HepG2 (cell line): ENCODE results near the gene SNPH. TPM values are rescaled to one million over a fixed set of nuclear protein-coding genes. Genes with fewer than 3 reads are reported as not detected.

Experiments
- ATF2 ChIP-seq: sonication (generic); formaldehyde crosslinking; IDR thresholded peaks from 2 replicates; pipeline ENCODE4 v1.4.0; 2020; ENCODE audit warnings: missing genetic modification reagents
- CHCHD3 ChIP-seq: sonication (generic); formaldehyde crosslinking; IDR thresholded peaks from 2 replicates; pipeline ENCODE4 v1.8.0; 2022; ENCODE audit warnings: mild to moderate bottlenecking, missing genetic modification reagents, moderate library complexity
- ETV6 ChIP-seq: sonication (generic); formaldehyde crosslinking; conservative IDR thresholded peaks from 2 replicates; pipeline ENCODE4 v1.4.0; 2020; ENCODE audit warnings: missing genetic modification reagents
- FOXC1 ChIP-seq: sonication (generic); formaldehyde crosslinking; IDR thresholded peaks from 2 replicates; pipeline ENCODE4 v1.8.0; 2022; ENCODE audit warnings: mild to moderate bottlenecking, missing genetic modification reagents, borderline replicate concordance
- GLI4 ChIP-seq: sonication (generic); formaldehyde crosslinking; IDR thresholded peaks from 2 replicates; pipeline ENCODE4 v1.5.1; 2020; ENCODE audit warnings: missing genetic modification reagents, mild to moderate bottlenecking, moderate library complexity, borderline replicate concordance
- HNRNPK ChIP-seq: fragments of 200-400 bp; formaldehyde crosslinking; IDR thresholded peaks from 2 replicates; pipeline ENCODE4 v1.6.1; 2018; ENCODE audit warnings: low read length, low read depth, moderate library complexity, mild to moderate bottlenecking; ENCODE audit not compliant: poor library complexity, severe bottlenecking
- MATR3 ChIP-seq: sonication (generic); formaldehyde crosslinking; IDR thresholded peaks from 2 replicates; pipeline ENCODE4 v1.4.0; 2020; ENCODE audit warnings: missing genetic modification reagents
- MLXIP ChIP-seq: sonication (generic); formaldehyde crosslinking; IDR thresholded peaks from 2 replicates; pipeline ENCODE4 v1.9.0; 2021; ENCODE audit warnings: missing genetic modification reagents, borderline replicate concordance
- NBN ChIP-seq: fragments of 450-650 bp; conservative IDR thresholded peaks from 2 replicates; pipeline ENCODE4 v1.6.1; 2017
- NR0B2 ChIP-seq: sonication (generic); formaldehyde crosslinking; IDR thresholded peaks from 2 replicates; pipeline ENCODE4 v1.4.0; 2020; ENCODE audit warnings: mild to moderate bottlenecking, missing genetic modification reagents
- PHF20 ChIP-seq: sonication (generic); formaldehyde crosslinking; IDR thresholded peaks from 2 replicates; pipeline ENCODE4 v1.5.0; 2020; ENCODE audit warnings: mild to moderate bottlenecking, missing genetic modification reagents
- POLR2AphosphoS2 ChIP-seq: IDR thresholded peaks from 2 replicates; pipeline ENCODE4 v1.6.1; 2011; ENCODE audit warnings: low read depth, low read length, improper control_type of control experiment
- POLR2AphosphoS5 ChIP-seq: IDR thresholded peaks from 2 replicates; pipeline ENCODE4 v1.6.1; 2012; ENCODE audit warnings: low read depth, low read length
- PRMT3 ChIP-seq: sonication (generic); formaldehyde crosslinking; IDR thresholded peaks from 2 replicates; pipeline ENCODE4 v1.8.1; 2022; ENCODE audit warnings: low read depth, mild to moderate bottlenecking, moderate library complexity, missing genetic modification reagents, borderline replicate concordance
- RXRA ChIP-seq: sonication (generic); formaldehyde crosslinking; IDR thresholded peaks from 2 replicates; pipeline ENCODE4 v1.5.1; 2020; ENCODE audit warnings: missing genetic modification reagents
- RXRB ChIP-seq: IDR thresholded peaks from 2 replicates; pipeline ENCODE4 v1.6.1; 2016; ENCODE audit warnings: borderline replicate concordance, missing genetic modification reagents, missing compliant biosample characterization
- SAP130 ChIP-seq: IDR thresholded peaks from 2 replicates; pipeline ENCODE4 v1.6.1; 2016; ENCODE audit warnings: low read depth
- SMC3 ChIP-seq: IDR thresholded peaks from 2 replicates; pipeline ENCODE4 v1.6.1; 2011; ENCODE audit warnings: low read length, improper control_type of control experiment
- ZIK1 ChIP-seq: sonication (generic); formaldehyde crosslinking; IDR thresholded peaks from 2 replicates; pipeline ENCODE4 v1.5.0; 2020; ENCODE audit warnings: mild to moderate bottlenecking, low read depth, missing genetic modification reagents, borderline replicate concordance
- ZKSCAN8 ChIP-seq: IDR thresholded peaks from 2 replicates; pipeline ENCODE4 v1.6.1; 2016; ENCODE audit warnings: borderline replicate concordance, missing genetic modification reagents, missing compliant biosample characterization
- ZNF124 ChIP-seq: sonication (generic); formaldehyde crosslinking; IDR thresholded peaks from 2 replicates; pipeline ENCODE4 v1.4.0; 2020; ENCODE audit warnings: missing genetic modification reagents
- ZNF230 ChIP-seq: sonication (generic); formaldehyde crosslinking; IDR thresholded peaks from 2 replicates; pipeline ENCODE4 v1.4.0; 2020; ENCODE audit warnings: mild to moderate bottlenecking, missing genetic modification reagents
- ZNF331 ChIP-seq: sonication (generic); formaldehyde crosslinking; IDR thresholded peaks from 2 replicates; pipeline ENCODE4 v1.4.0; 2020; ENCODE audit warnings: missing genetic modification reagents
- polyA plus RNA-seq, 8 experiments: library from polyadenylated mRNA; depleted of rRNA in 3 of 8; stranded (reverse) in 7 of 8; unstranded in 1 of 8; fragments of >200 nt; fragmentation: Illumina TruSeq in 4 of 8; extraction: Trizol in 4 of 8; gene quantifications; 2 replicates each; pipeline versions ENCODE4 v1.2.1 to v1.2.3, GENCODE V29; 2011 to 2016; ENCODE audit warnings: low read depth in 4 of 8, missing spikeins in 1 of 8, mixed read lengths in 1 of 8; ENCODE audit not compliant: insufficient read depth in 1 of 8
- total RNA-seq, 5 experiments: library from RNA; depleted of rRNA; stranded (reverse); fragments of >200 nt; fragmentation: Illumina TruSeq; extraction: Trizol; gene quantifications; 2 replicates each; pipeline ENCODE4 v1.2.3, GENCODE V29; 2016; ENCODE audit warnings: low read depth in 1 of 5
- TF ChIP-seq, protein P1 (sequence below): sonication (generic); formaldehyde crosslinking; IDR thresholded peaks from 2 replicates; pipeline ENCODE4 v1.5.0; 2020; ENCODE audit warnings: mild to moderate bottlenecking, missing genetic modification reagents, moderate library complexity

SNPH gene
- total and polyA plus RNA-seq, 2 of the 13 experiments (the other 11 are each of a cell fraction or from before 2014, with no cell fraction given), result 0.09 TPM; not detected in 1

GRCh38 chr20:1334761-1335160 is 68.7 kb downstream of the SNPH start (continued):
- TF ChIP-seq SAP130 (CRISPR knock-in tag) (peak; percentile 67), MLXIP (CRISPR knock-in tag) (no peak), ZNF124 (no peak), ZNF331 (CRISPR knock-in tag) (no peak), FOXC1 (CRISPR knock-in tag) (0 out of 2 replicates have a peak, but pooled peaks have one; percentile 26), PHF20 (CRISPR knock-in tag) (no peak), CHCHD3 (CRISPR knock-in tag) (no peak), NBN (no peak), NR0B2 (CRISPR knock-in tag) (peak; percentile 26; the same call in 1 of the 2 replicates), GLI4 (no peak), PRMT3 (CRISPR knock-in tag) (no peak), ZKSCAN8 (no peak), HNRNPK (no peak), RXRA (CRISPR knock-in tag) (no peak), MATR3 (no peak), ETV6 (CRISPR knock-in tag) (no peak), ATF2 (peak; percentile 14; the same call in 1 of the 2 replicates), ZNF230 (CRISPR knock-in tag) (no peak), ZIK1 (no peak), RXRB (CRISPR knock-in tag) (no peak), SMC3 (peak; percentile 28; the same call in 1 of the 2 replicates), POLR2AphosphoS2 (no peak), POLR2AphosphoS5 (no peak)
- TF ChIP-seq, protein P1, sequence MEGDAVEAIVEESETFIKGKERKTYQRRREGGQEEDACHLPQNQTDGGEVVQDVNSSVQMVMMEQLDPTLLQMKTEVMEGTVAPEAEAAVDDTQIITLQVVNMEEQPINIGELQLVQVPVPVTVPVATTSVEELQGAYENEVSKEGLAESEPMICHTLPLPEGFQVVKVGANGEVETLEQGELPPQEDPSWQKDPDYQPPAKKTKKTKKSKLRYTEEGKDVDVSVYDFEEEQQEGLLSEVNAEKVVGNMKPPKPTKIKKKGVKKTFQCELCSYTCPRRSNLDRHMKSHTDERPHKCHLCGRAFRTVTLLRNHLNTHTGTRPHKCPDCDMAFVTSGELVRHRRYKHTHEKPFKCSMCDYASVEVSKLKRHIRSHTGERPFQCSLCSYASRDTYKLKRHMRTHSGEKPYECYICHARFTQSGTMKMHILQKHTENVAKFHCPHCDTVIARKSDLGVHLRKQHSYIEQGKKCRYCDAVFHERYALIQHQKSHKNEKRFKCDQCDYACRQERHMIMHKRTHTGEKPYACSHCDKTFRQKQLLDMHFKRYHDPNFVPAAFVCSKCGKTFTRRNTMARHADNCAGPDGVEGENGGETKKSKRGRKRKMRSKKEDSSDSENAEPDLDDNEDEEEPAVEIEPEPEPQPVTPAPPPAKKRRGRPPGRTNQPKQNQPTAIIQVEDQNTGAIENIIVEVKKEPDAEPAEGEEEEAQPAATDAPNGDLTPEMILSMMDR (CRISPR knock-in tag), result peak; percentile 54
